GM19468 (cell line): ENCODE measurements around the gene NFIC.

Source experiments
- ATAC-seq: cut with Tn5 transposase; IDR thresholded peaks from one replicate; pipeline ENCODE4 v1.9.1; 2021; ENCODE audit warnings: mild to moderate bottlenecking, moderate library complexity, moderate number of reproducible peaks; ENCODE audit not compliant: unreplicated experiment; ENCODE audit errors: extremely low read depth

Gene NFIC

DNA sequence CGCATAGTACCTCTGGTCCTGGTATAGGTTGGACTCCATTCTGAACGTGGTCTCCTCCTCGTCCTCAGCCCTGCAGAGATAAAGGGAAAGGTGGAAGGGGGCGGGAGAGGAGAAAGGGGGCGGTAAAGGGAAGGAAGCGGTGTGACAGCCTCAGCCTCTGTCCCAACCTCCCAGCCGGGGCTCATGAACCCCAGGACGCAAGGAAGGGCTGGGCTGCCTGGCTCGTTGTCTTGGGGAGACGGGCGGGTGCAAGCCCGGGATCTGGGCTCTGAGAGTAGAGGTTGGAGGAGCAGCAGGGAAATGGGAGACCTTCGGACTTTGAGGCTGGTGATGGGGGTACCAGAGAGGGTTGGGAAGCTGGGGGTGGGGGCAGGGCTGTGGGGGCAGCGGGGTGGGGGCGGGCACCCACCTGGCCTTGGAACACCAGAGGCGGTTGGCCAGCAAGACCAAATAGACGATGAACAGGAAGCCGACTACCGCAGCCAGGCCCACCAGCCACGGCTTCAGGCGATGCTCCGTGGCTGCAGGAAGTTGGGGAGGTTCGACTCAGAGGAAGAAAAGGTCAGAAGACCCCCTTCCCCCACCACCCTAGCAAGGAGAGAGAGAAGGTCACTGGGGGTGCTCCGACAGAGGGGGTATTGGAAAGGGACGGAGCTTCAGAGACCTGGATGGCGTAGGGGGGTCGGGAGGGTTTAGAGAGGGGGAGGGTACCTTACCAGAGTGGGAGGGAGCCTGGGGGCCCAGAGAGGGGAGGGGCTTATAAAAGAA, 112.2 kb downstream of the NFIC start:
- no peak for ATAC-seq

DNA sequence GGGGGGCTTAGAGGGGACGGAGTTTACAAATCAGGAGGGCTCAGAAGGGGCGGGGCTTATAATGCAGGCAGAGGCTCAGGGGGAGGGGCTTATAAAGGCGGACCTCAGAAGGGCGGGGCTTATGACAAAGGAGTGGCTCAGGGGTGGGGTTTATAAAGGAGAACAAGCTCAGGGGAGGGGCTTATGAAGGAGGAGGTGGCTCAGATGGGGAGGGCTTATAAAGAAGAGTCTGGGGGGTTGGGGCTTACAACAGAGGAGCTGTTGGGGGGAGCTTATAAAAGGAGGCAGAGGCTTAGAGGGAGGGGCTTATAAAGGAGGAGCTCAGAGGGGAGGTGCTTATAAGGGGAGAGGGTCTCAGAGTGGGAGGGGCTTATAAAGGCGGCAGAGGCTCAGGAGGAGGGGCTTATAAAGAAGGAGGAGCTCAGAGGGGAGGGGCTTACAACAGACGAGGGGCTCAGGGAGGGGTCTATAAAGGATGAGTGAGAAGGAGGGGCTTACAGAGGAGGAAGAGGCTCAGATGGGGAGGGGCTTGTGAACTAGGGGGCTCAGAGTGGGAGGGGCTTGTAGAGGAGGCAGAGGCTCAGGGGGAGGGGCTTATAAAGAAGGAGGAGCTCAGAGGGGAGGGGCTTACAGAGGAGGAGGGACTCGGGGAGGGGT, 112.9 kb downstream of the NFIC start:
- ATAC-seq = no peak

DNA sequence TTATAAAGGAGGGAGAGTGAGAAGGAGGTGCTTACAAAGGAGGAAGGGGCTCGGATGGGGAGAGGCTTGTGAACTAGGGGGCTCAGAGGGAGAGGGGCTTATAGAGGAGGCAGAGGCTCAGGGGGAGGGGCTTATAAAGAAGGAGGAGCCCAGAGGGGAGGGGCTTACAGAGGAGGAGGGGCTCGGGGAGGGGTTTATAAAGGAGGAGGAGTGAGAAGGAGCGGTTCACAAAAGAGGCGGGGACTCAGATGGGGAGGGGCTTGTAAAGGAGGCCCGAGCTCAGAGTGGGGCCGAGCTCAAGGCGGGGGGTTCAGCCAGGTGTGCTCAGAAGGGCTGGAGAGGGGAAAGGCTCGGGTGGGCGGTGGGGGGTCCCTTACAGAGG, 113.4 kb downstream of the NFIC start:
- ATAC-seq = no peak

DNA sequence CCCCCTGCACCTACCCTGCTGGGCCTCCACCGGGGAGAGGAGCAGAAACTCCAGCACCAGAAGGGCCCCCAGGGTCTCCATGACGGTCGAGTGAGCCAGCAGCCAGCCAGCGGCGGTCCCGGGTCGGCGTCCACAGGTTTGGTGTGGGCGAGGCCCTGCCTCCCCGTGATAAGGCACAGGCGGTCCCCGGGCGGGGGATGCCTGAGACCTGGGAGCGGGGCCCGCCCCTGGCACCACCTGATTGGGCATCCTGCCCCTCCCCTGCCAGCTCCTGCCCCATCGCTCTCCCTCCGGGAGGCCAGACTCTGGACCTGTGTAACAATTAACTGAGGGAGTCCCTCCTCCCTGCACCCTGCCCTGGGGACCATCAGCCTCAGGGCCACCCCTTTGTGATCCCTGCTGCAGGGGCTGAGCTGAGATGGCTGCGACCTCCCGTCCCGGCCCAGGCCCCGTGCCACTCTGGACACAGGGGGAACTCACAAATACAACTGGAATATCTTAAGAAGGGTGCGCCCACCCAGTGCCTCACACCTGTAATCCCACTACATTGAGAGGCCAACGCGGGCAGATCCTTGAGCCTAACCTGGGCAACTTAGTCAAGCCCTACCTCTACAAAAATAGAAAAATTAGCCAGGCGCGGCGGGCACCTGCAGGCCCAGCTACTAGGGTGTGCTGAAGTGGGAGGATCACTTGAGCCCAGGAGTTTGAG, 114.2 kb downstream of the NFIC start, which contains the start of gene SMIM24:
TSS of gene SMIM24 (minus strand) at position 143 of the 709 bp plus-strand sequence. CDS start at position 81, 62 bp downstream.
- ATAC-seq = no peak

DNA sequence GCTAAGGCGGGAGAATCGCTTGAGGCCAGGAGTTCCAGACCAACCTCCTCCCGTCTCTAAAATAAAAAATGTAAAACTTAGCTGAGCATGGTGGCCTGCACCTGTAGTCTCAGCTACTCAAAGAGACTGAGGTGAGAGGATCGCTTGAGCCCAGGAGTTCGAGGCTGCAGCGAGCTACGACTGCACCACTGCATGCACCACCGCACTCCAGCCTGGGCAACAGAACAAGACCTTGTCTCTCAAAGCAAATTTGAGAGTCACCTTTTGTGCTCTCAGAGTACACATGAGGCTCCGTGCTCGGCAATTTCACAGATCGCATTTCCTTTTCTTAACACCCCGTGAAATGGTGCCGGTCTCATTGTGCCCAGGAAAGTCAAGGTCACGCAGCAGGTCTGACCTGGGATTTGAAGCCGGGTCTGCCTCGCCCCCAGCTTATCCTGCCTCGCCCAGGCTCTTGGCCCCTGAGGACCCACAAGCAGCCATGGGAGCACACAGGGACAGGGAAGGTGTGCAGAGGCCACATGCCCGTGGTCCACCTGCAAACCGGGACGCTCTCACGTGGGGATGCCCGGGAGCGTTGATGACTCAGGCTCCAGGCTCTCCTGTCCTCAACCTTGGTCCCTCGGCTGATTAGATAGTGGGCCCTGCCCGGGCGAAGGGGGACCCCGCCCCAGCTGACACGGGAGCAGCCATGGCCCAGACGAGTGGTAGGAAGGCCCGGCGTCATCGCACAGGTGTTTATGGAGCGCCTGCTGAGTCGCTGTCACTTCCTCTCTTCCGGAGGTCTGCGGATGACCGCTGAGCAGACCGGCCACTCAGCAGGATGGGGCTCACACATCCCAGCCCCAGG, 115.1 kb downstream of the NFIC start:
- no peak for ATAC-seq

DNA sequence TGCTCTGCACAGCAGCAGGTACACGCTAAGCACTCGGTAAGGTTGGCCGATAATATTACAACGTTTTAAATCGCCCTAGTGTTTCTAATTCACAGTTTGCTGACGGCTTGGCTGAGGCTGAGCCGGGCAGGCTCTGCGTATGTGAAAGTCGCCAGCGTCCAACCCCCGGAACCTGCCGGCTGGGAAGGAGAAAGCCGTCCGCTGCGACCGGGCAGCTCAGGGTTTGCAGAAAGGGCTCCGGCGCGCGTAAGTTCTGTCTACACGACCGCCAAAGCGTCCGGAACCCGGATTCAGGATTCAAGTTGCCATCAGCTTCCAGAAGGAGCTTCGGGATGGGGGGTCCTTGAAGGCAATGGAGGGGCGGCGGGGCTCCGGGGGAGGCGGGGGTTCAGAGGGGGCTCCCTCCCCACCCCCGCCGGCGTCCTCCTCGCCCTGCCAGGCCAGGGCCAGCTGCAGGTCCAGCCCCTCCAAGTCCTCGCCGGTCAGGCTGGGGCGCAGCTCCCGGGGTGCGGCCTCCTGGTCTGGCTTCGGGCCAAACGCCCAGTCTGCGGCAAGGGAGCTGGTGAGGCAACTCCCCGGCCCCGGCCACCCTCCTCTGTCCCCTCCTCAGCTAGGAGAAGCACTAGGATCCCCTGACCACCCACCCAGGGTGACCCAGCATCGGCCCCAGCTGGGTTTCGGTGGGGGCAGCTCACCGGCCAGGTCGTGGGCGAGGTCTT, 116.3 kb downstream of the NFIC start:
- no peak for ATAC-seq

DNA sequence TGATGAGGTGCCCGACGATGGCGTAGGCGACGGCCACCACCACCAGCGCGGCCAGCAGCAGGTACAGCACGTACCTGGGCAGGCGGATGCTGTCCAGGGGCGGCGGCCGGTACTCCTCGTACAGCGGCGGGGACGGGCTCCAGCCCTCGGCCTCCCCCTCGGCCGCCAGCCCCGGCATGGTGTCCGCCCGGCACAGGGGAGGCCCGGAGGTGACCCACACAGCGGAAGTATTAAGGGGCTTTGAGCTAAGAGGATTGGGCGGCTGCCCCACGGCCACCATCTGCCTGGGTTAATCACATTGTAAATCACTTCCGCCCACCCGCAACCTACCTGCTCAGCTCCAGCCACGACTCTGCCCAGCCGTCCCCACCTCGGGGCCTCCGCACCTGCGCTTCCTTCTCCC, 116.8 kb downstream of the NFIC start, which contains the start of gene SMIM44:
TSS of gene SMIM44 (minus strand) at position 216 of the 403 bp plus-strand sequence. CDS start at position 178, 38 bp downstream.
- ATAC-seq = no peak

DNA sequence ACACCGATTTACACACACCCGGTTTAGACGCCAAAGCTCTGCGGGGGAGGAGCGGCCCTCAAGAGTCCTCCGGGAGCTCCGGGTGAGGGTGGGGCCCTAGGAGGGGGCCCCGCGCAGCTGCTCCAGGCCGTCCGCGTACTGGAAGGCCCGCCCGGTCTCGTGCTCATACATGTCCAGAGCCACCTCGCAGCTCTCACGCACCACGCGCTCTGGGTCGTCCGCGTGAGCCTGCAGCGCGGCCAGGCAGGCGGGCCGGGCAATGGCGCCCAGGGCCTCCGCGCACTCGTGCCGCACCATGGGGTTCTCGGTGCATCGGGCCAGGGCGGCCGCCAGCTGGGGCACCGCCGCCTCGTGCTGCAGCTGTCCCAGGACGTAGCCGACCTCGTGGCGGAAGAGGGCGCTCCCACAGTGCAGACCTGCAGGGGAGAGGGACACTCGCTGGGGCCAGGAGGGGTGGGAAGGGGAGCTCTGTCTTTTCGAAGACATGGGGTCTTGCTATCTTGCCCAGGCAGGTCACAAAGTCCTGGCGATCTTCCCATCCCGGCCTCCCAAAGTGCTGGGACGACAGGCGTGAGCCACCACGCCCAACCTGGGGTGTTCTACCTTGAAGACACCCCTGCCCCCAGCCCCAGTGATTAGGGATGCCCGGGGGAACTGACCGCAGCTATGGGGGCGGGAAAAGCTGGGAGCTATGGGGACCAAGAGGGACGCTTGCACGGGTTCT, 125.2 kb downstream of the NFIC start:
- no peak for ATAC-seq

DNA sequence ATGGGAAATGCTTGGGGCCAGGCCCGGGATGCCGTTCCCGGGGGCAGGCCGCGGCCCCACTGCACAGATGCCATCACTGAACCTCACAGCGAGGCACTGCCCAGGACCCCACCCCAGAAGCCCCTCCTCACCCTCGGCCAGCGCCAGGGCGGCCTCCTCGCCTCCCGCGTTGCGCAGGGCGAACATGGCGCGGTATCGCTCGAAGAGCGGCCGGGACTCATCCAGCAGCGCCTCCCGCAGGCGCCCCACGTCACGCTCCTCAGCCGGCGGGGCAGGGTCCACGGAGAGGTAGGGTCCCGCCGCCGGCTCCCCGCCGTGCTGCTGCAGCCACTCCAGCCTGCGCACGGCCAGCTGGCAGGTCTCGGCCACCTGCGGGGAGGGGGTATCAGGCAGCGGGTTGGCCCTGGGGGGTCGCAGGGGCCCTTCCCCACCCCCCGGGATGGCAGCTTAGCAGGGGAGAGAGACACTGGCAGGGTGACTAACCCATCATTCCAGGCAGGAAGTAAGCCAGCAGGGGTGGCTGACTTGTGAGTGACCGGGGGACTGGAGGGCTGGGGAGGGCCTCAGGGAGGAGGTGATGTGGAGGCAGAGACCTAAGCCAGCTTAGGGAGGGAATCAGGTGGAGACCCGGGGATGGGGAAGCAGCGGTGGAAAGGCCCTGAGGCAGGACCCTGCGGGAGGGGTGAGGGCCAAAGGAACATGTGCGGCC, 125.9 kb downstream of the NFIC start:
- no peak for ATAC-seq

DNA sequence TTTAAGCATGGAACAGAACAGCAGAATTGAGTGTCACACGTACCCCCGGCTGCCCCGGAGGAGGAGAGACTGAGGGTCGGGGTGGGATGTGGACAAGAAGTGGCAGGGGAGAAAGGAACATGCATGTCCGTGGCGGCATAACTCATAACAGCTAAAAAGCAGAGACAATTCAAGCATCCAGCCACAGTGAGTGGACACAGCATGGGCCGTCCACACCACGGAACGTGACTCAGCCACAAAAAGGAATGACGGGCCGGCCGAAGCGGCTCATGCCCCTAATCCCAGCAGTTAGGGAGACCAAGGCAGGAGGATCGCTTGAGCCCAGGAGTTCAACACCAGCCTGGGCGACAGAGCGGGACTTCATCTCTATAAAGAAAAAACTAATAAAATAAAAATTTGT, 126.5 kb downstream of the NFIC start:
- no peak for ATAC-seq

DNA sequence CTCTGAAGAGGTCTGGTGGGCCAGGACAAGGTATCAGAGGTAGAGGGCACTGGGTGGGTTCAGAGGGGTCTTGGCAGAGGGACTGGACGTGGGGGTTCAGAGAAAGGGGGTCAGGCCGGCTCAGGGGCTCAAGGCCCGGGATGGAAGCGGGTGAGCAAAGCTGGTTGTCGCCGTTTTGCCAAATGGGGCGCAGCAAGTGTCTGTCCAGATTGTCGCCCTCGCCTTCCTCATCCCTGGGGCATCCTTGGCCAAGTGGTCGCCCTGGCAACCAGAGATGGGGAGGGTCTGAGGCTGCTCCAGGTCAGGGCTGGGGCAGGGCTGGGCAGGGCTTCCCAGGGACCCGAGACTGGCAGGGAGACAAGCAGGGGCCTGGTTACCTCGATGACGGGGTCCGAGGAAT, 127.3 kb downstream of the NFIC start:
- ATAC-seq = no peak

DNA sequence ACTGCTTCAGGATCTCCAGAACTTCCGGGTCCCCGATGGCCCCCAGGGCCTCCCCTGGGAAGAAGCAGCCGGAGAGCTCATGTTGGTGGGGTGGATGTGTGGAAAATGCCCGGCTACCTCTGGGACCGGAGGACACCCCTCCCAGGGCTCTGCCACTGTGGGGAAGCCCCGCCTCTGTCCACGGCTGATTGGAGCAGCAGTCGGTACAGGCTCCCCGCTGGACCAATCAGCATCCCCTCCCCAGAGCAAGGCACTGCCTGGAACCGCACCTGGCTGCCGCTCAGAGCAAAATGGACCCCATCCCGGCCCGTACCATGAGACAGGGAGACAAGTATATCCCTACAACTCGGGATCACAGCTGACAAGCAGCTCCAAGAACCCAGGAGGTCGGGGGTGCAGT, 127.7 kb downstream of the NFIC start:
- no peak for ATAC-seq

DNA sequence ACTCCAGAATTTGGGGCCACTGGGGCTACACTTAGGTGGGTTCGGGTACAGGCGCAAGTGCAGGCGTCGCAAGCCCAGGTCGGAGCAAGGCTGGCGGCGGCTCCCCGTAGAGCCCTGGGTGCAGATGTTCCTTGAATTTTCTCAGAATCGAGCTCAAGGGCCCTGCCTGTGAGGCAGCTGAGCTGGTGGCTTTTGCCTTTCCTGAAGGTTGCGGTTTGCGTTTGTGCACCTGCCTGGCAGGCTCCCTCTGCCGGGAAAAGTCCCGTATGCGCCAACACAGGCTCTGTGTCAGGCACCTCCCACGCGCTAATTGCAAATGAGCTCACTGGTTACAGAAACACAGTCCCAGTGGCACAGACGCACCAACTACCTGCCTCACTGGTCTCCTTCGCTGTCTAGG, 128.2 kb downstream of the NFIC start:
- ATAC-seq = no peak

DNA sequence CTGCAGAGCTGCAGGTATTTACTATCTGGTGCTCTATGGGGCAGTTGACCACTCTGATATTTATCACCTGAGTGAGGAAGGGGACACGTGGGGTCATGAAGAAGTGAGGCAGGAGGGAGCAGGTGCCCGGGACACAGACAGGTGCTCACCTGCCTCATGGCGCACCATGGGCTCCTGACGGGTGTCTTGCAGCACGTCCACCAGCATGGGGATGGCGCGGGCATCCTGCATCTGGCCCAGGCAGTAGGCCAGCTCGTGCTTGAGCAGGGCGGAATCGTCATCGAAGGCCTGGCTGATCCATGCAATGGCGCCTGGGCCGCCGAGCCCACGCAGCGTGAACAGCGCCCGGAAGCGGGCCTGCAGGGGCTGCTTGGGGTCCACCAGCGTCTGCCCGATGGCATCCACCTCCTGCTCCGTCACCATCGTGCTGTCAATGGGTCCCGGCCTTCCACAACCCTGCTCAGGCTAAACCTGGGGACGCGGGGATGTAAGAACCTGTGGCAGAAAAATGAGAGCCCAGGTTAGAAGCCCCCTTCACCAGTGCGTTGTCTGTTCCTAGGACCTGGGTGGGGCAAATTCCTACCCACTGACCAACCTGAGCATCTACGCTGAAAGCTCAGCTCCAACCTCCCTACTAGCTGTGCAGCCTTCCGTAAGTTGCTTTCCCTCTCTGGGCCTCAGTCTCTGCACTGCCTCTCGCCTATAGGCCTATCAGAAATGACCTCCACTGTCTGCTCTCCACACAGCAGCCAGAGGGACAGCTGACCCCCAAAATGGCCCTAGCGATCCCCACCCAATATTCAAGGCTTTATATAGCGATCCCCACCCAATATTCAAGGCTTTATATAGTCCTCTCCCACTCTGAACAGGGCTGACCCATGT, 130.2 kb downstream of the NFIC start:
- no peak for ATAC-seq

DNA sequence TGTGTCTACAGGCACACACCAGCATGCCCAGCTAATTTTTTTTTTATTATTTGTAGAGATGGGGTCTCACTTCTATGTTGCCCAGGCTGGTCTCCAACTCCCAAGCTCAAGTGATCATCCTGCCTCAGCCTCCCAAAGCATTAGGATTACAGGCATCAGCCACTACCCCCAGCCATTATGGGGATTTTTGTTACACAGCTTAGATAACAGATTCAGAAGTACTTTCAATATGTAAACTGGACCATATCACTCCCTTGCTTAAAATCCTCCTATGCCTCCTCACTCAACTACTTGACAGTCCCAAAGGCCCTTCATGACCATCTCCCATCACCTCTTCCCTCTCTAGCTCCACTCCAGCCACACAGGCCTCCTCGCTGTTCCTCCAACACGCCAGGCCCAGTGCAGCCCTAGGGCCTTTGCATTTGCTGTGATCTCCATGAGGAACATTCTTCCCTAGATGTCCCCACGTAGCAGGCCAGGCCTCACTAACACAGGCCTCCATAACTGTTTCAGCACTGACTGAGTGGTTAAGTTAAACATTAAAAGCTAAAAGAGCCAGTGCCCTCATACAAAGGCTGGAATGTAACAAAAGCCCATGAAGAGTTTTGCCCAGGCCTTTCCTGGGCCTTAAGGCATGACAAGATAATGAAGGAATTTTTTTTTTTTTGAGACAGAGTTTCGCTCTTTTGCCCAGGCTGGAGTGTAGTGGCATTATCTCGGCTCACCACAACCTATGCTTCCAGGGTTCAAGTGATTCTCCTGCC, 131.6 kb downstream of the NFIC start:
- no peak for ATAC-seq

DNA sequence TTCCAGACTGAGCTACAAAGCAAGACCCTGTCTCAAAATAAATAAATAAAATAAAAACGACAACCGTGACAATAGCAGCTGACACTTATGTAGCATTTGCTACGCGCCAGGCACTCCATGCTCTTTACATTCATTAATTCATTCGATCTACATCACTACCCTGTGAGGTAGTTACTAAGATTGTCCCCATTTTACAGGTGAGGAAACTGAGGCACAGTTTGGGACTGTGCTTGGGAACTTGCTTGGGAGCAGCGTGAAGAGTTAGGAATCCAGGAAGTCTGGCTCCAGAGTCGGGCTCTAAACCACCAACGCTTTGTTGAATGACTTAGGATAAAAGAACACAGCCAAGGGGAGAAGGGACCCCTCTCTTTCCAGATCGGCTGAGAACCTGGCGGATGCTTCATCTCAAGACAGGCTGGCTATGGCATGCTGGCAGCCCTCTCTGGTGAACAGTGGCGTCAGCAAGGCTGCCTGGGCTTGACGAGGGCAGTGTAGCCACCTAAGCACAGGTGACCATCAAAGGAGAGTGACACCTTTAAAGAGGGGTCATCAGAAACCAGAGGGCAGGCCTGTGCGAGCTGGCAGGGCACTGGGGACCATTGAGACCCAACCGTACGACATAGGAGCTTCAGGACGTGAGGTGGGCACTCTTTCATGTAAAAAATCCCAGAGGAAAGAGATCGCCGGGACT, 133.5 kb downstream of the NFIC start:
- no peak for ATAC-seq
